ELR (cell line): ENCODE data around the gene NUP98.
"Not testable (repeated sequence)": the region's sequence is repeated elsewhere in the genome, so short reads cannot be mapped to it uniquely, and the experiment has no call there.

ENCODE experiments used
- DNase-seq: peaks from one replicate; pipeline ENCODE4 v3.0.0-alpha.2; 2015; ENCODE audit warnings: low read depth

The NUP98 gene

DNA sequence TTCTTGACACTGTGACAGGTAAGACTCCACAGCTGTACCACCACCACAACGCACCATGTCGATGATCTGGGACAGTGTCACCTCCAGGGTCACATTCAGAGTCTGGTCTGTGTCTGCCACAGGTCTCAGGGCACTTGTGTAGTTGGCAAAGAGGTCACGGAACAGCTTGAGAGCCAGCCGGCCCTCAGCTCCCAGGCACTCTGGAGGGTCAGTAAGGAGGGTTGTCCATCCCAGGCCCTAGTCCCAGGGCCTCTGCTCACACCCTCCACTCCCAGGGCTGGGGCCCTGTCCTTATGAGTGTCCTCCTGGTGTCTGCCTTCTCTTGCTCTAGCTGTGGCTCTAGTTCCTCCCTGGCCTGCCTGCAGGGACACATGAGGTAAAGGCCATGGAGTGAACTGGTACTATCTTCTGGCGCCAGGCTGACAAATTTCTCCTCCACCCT lies 127.6 kb downstream of the NUP98 start:
- no peak for DNase-seq

DNA sequence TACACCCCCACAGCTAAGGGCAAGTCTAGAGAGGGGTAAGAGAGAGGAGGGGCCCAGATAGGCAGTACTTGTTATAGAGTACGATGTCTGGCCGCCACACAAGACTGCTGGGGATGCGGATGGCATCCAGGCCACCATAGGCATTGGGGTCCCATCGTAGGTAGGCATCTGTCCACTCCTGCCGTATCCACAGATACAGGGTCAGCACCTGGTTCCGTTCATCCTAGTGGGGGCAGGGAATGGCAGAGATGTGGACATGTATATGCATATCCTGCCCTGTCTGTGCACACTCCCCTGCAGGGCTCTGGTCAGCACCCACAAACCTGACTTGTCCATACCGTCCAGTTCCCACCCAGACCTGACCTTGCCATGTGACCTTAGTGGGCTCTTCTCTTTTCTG lies 128.2 kb downstream of the NUP98 start:
- no peak for DNase-seq

DNA sequence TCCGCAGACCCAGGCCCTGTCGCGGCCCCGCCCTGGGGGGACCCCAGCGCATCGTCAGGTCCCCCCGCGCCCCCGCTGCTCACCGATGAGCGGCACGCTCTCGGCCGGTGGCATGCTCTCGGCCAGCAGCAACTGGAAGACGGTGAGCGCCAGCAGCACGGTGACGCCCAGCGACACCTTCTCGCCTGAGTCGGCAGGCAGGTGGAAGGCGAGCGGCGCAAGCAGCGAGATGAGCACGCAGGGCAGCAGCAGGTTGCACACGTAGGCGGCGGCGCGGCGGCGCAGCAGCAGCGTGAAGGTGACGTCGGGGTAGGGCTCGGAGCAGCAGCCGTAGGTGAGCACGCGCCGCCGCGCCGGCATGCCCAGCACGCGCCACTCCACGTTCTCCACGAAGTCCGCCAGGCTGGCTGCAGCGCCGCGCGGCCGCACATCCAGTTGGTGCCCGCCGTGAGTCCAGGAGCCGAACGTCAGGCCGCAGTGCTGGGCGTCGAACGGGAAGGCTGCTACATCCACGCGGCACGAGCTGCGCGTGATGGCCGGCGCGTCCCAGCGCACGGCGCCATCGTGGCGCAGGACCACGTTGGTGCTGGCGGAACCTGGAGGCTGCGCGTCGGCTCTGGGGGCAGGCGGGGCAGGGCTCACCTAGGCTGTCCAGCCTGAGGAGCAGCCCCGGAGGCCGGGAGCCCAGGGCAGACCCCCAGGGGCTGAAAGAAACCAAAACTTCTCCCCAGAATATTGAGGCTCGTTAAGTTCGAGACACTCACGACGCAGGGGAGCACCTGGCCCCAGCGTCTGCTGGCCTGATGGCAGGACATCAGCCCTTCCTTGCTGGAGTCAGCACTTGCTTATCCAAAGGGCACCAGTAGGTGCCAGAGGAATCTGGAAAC lies 130.0 kb downstream of the NUP98 start:
- DNase-seq = no peak

DNA sequence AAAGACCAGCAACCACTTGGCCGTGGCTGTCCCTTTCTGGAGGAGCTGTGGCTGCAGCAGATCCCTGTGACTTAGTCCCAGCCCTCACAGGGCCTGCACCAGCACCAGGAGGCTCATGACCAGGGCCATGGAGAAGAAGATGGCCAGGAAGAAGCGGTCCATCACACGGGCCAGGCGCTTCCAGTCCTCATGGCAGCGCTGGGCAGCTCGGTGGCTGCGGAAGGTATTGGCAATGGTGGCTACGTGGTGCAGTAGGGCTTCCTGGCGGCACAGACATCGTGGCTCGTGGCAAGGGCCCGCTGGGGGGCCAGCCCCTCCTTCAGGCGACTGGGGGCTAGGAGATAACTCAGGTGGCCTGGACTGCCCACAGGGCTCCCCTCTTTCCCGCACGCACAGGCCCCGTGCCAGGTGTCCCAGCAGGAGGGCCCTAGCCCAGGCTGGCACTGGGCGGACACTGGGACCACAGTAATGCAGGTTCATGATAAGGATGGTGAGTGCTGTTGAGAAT lies 131.3 kb downstream of the NUP98 start:
- DNase-seq = no peak

DNA sequence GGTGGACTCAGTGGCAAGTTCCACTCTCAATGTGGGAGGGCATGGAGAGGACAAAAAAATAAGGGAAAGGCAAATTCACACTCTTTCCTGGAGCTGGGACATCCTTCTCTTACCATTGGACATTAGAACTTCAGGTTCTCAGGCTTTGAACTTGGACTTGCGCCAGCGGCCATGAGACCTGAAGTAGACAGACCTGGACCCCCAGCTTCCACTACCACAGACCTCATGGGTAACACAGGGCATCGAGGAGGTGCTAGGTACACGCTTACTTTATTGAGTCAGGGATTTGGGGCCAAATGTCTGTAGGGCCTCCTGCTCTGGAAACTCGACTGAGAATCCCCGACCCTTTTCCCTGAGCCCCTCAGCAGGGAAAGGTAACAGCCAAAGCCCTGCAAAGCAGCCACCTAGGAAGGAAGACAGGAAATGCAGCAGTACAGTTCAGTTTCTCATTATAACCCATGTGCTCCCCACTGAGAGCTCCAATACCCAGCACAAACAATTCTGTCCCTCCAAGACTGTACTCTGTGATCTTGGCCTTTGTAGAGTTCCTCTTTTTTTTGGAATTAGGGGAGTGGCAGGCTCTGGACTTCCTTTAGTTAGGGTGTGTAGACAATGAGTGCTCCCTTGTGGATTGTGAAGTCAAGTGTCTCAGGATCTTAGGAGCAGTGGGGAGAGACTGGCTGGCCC lies 131.9 kb downstream of the NUP98 start:
- no peak for DNase-seq

DNA sequence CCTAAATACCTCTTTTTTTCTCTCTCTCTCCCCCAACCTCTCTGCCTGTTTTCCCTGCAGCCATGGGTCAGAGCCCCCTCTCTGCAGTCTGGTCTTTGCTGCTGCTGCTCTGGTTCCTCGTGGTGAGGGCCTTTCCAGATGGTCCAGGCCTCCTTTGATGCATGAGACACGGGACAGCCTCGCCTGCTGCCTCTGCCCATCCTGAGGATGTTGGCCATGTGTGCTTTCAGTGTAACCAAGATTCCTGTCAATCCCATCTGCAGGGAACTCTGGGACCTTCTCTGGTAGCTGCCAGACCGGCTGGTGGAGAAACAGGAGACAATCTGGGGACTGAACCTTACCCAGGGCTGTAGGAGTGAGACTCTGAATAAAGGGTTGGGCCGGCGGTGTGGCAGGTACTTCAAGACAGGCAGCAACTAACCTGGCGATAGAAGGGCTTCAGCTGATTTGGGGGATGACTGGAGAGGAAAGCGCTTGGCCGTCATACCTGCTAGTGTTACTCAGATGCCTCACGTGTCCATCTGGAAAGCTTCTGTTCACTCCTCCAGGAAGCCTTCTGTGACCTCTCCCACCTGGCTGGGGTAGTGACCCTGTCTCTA lies 133.2 kb downstream of the NUP98 start:
- DNase-seq = no peak

DNA sequence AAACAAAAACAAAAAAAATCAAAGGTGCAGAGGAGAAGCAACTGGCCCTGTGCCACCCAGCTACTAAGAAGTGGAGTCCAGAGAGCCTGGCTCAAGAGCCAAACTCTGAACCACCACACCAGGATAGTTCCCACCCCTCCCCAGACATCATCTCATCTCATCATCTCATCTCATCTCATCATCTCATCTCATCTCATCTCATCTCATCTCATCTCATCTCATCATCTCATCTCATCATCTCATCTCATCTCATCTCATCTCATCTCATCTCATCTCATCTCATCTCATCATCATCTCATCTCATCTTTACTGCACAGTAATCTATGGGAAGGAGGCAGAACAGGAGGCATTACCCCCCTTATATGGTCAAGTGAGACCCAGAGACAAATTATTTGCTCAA lies 134.5 kb downstream of the NUP98 start:
- DNase-seq = no peak

DNA sequence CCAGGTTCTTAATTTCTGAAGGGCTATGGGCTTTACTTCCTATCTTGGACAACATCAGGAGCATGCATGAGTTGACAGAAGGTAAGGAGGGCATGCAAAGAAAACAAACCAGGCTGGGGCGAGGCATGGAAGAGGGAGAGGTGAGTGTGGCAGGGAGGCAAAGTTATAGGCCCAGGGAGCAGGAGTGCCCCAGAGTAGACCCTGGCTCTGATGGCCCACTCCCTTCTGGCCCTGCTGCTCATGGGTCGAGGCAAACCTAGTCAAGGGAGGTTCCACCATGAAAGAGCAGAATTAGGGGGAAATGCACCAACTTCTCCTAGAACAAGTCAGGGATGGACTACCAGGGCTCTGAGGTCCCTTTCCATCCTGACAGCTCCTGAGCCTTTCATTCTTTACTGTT lies 136.4 kb downstream of the NUP98 start:
- no peak for DNase-seq

DNA sequence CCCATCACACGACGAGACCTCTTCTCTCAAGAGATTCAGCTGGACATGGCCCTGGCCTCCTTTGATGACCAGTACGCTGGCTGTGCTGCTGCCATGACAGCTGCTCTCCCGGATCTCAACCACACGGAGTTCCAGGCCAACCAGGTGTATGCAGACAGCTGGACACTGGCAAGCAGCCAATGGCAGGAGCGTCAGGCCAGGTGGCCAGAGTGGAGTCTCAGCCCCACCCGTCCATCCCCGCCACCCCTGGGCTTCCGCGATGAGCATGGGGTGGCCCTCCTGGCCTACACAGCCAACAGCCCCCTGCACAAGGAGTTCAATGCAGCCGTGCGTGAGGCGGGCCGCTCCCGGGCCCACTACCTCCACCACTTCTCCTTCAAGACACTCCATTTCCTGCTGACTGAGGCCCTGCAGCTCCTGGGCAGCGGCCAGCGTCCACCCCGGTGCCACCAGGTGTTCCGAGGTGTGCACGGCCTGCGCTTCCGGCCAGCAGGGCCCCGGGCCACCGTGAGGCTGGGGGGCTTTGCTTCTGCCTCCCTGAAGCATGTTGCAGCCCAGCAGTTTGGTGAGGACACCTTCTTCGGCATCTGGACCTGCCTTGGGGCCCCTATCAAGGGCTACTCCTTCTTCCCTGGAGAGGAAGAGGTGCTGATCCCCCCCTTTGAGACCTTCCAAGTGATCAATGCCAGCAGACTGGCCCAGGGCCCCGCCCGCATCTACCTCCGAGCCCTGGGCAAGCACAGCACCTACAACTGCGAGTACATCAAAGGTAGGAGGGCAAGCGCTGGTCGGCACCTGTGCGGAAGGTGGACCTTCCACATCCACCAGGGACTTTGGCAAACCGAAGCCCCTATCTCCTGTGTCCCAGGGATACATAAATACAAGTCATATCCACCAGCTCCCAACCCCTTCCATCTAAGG lies 137.5 kb downstream of the NUP98 start:
- no peak for DNase-seq

DNA sequence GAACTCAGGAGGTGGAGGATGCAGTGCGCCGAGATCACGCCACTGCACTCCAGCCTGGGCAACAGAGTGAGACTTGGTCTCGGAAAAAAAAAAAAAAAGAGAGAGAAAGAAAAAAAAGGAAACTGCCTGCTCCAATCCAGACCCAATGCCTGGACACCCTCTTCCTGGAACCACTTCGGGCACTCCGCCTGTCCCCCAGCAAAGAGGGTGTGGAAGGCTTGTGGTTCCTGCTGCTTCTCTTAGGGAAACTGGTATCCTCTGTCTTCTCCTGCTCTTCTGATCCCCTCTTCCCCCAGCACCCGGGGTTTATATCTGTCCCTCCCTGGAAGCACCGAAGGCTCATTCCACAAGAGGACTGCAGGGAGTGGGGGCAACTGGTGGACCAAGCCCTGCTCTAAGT lies 139.1 kb downstream of the NUP98 start:
- no peak for DNase-seq

DNA sequence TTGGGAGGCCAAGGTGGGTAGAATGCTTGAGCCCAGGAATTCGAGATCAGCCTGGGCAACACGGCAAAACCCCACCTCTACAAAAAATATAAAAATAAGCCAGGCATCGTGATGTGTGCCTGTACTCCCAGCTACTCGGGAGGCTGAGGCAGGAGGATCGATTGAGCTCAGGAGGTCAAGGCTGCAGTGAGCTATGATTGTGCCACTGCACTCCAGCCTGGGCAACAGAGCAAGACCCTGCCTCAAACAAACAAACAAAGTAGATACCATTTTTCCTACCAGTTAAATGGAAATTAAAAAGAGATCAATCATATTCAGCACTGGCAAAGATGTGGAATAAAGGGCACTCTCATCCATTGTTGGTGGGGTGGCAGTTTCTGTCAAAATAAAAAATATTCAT lies 140.0 kb downstream of the NUP98 start:
- not testable (repeated sequence) for DNase-seq

DNA sequence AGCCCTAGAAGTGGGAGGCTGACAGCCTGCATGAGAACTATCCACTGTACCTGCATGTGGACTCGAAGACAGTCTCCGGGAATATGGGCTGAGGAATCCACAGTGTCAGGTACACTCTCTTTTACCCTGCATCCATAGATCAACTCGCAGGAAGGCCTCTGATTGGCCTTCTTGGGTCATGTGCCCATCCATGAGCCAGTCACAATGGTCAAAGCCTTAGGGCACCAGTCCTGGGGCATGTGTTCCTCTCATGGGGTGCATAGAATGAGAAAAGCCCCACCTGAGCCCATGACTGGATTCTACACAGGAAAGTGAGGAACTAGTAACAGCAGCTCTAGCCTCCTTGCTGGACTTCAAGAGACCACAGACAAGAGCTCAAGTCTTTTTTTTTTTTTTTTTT lies 141.8 kb downstream of the NUP98 start:
- no peak for DNase-seq

DNA sequence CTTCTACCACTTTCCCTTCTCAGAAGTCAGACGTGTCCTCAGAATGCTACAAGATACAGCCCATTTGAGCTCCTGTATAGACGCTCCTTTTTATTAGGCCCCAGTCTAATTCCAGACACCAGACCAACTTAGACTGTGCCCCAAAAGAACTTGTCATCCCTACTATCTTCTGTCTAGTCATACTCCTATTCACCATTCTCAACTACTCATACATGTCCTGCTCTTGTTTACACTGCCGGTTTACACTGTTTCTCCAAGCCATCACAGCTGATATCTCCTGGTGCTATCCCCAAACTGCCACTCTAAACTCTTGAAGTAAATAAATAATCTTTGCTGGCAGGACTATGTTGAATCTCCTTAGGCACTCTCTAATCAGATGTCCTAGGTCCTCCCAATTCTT lies 144.8 kb downstream of the NUP98 start:
- DNase-seq = not testable (repeated sequence)

DNA sequence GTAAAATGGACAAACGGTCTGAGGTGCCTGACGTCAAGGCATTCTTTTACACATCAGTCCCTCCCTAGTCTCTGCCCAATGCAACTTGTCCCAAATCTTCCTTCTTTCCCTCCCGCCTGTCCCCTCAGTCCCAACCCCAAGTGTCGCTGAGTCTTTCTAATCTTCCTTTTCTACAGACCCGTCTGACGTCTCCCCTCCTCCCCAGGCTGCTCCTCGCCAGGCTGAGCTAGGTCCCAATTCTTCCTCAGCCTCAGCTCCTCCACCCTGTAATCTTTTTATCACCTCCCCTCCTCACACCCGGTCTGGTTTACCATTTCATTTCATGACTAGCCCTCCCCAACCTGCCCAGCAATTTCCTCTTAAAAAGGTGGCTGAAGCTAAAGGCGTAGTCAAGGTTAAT lies 148.0 kb downstream of the NUP98 start:
- DNase-seq = not testable (repeated sequence)

DNA sequence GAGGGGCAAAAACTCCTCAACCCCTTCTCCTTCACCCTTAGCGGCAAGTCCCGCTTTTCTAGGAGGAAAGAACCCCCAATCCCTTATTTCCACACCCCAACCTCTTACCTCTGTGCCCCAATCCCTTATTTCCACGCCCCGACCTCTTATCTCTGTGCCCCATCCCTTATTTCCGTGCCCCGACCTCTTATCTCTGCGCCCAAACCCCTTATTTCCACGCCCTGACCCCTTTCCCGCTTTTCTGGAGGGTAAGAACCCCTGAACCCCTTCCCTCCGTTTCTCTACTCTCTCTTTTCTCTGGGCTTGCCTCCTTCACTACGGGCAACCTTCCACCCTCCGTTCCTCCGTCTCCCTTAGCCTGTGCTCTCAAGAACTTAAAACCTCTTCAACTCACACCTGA lies 148.5 kb downstream of the NUP98 start:
- not testable (repeated sequence) for DNase-seq

DNA sequence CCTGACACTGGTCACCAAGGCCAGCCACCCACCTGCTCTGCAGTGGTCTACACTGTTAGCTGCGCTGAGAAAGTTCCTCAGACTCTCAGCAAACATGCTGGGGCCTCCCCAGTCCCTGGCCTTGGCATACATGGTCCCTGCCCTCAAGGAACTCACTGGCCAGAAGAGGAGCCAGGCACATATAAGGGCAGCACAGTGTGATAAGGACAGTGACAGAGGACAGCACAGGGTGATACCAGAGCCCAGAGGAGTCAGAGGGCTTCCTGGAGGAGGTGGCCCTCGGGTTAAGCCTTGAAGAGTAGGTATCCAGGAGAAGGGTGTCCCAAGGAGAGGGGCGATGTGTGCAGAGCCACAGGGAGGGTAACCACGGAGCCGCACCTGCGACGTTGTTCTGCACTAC lies 151.8 kb downstream of the NUP98 start:
- no peak for DNase-seq

DNA sequence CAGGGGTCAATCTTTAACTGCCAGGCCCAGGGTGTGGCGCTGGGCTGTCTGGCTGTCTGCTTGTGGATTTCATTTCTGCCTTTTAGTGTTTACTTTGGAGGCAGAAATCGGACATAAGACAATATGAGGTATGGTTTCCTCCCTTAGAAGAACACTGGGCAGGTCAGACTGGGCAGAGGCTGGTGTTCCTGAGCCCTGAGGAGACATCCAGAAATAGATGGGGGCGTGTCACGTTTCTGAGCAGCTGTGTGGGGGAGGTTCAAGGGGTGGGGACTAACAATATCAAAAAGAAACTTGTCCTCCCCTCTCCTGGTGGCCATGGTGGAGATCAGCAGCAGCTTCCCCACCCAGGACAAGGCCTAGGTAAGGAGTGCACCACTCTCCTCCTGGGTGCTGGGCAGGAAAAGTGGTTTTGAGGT lies 152.5 kb downstream of the NUP98 start, which contains the start of gene ART1:
ART1 (plus strand) TSS at position 312 of the 419 bp plus-strand sequence. CDS start 14,086 bp downstream, outside the sequence.
- peak; percentile 10 for DNase-seq

DNA sequence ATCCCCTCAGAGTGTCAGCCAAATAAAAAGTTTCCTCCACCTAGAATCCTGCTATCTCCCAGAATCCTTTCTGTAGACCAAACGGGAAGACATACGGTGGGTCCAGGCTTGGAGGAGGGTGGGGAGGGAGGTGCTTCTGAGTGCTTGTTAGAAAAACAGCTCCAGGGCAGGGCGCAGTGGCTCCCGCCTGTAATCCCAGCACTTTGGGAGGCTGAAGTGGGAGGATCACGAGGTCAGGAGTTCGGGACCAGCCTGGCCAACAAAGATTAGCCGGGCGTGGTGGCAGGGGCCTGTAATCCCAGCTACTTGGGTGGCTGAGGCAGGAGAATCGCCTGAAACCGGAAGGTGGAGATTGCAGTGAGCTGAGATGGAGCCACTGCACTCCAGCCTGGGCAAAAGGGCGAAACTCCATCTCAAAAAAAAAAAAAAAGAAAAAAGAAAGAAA lies 154.2 kb downstream of the NUP98 start:
- DNase-seq = not testable (repeated sequence)

DNA sequence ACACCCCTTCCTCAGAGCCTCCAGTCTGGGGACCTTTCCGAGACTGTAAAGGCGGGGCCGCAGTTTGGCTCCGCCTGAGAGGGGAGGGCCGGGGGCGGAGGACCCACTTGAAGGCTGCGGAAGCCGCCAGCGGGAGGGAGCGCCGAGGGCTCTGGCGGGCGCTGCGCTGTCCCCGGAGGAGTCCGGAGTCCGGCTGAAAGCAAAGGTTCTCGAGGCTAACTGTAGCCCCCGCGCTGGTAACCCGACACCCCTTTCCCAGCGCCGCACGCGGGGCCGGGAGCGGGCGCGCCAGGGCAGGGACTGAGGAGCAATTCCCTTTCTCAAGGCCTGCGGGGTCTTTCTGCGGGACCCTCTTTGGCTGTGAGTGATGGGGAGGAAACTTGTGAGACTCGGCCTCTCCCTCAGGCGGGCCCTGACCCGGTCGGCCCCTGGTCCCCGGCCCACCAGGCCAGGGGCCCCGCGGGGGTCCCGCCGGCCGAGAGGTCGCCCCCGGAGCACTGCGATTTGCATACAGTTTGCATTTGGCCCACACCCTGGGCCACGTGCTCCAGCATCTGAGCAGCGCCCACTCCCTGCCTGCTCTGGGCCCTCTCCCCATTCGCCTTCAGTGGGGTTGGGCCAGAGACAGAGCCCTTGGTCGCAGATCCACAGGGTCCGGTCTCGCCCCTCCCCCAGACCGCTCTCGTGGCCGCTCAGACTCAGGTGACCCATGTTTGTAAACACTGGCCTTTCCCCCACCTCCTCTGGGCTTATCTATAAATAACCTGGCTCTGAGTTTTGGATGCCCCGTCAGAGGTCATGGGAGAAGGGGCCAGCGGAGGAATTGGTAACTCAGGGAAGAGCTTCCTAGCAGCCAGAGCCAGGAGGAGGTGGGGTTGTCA lies 155.0 kb downstream of the NUP98 start:
- DNase-seq = peak; percentile 67

DNA sequence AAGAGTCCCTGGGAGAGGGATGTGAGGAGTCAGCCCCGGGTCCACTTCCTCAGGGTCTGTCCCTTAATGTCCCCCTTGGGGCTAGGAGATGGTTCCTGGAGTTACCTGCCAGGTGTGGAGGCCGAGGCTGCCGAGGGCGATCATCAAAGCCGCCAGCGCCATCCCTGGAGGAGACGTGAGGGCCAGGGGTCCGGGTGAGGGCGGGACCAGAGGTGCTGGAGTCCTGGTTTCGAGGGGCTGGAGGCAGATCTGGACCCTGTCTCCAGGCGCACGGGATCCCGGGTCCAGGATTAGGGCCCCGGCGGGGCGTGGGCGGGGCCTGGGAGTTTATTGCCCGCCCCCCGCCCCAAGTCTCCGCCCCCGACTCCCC lies 155.7 kb downstream of the NUP98 start, which contains the start of gene ART5:
ART5 (minus strand) TSS at position 292 of the 370 bp plus-strand sequence; CDS start at position 162, 130 bp downstream.
- no peak for DNase-seq
